ENCODE measurements around the gene BBS4. TPM values are rescaled to one million over a fixed set of nuclear protein-coding genes. Genes with fewer than 3 reads are reported as not detected.

Gene BBS4
- total and polyA plus RNA-seq, 2 of the 4 experiments (the other 2 are of a cell fraction) = 15.8 to 21.0 TPM

DNA sequence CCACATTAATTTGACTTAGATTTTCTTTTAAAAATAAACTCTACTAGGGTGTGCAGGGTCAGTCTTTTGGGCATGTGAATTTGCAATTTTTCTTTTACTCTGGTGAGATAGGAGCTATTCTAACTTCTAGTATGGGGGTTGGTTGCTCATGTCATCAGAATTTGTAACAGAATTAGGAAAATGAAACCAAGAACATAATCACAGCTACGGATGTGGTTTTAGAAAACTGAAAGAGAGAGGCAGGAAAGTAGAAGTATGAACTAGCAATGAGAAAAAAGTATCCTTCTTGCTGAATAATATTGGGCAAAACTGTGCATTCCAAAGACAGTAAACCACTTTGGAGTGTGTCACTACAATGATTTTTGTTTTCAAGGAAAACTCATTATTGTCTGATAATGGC lies 54.2 kb downstream of the BBS4 start:
- TF ChIP-seq MAFK (IDR thresholded peaks at IDR 0.05; ENCODE audit: low read depth, low read length) = no peak
- no peak for TF ChIP-seq CHD1 (IDR thresholded peaks at IDR 0.05; ENCODE audit: low read depth, low read length)
- TF ChIP-seq RFX5 (IDR thresholded peaks at IDR 0.05; ENCODE audit: low read depth, low read length) = no peak
- Histone ChIP-seq H3K18ac (ENCODE audit: low read depth, low read length) (no peak overlapping the region), H2BK15ac (ENCODE audit: low read depth, low read length) (no peak overlapping the region), H3K27me3 (ENCODE audit: control insufficient read depth, insufficient read depth, low read length) (no peaks in the 10 kb centered on the region), H4K20me1 (ENCODE audit: insufficient read depth, low read length) (no peaks in the 10 kb centered on the region; the same call in 1 of the 2 replicates), H3K36me3 (ENCODE audit: control insufficient read depth, insufficient read depth, low read length) (peaks cover 16% of the 10 kb centered on the region), H4K5ac (ENCODE audit: low read depth, low read length) (no peak overlapping the region), H3K14ac (replicated peaks; ENCODE audit: low read depth, low read length) (no peak overlapping the region), H3K23ac (ENCODE audit: low read depth, low read length) (no peak overlapping the region), H3K4me1 (ENCODE audit: control insufficient read depth, insufficient read depth, low read length) (peaks cover 4% of the 10 kb centered on the region), H2AK5ac (ENCODE audit: low read depth, low read length) (no peak overlapping the region), H4K91ac (ENCODE audit: insufficient read depth, low read depth, low read length) (no peak overlapping the region), H2BK120ac (ENCODE audit: low read depth, low read length) (no peak overlapping the region), H4K8ac (ENCODE audit: low read depth in 2 of 2, low read length in 2 of 2) (no peak overlapping the region), H3K9me1 (ENCODE audit: insufficient read depth, low read length) (peaks cover 5% of the 10 kb centered on the region), H3K9ac (ENCODE audit: low read depth, low read length) (no peak overlapping the region), H2BK5ac (ENCODE audit: low read depth, low read length, poor library complexity, severe bottlenecking) (no peak overlapping the region), H2BK20ac (ENCODE audit: low read depth, low read length) (no peak overlapping the region), H3K27ac (ENCODE audit: insufficient read depth, low read length) (no peak overlapping the region), H3K56ac (ENCODE audit: extremely low read depth, insufficient read depth, low read length) (no peak overlapping the region), H3K9me3 (ENCODE audit: control insufficient read depth, insufficient read depth, low read length) (no peaks in the 10 kb centered on the region), H3K4ac (ENCODE audit: low read depth, low read length) (no peak overlapping the region), H2AFZ (replicated peaks; ENCODE audit: low read length, poor library complexity) (no peak overlapping the region), H3K79me1 (ENCODE audit: low read depth in 1 of 2, low read length in 2 of 2) (no peaks in the 10 kb centered on the region; a peak in 2 of 4 replicates), H3K4me2 (ENCODE audit: low read depth, low read length) (no peak overlapping the region), H2AK9ac (replicated peaks; ENCODE audit: low read depth, low read length, poor library complexity) (no peak overlapping the region), H3K4me3 (ENCODE audit: insufficient read depth, low read depth, low read length) (no peak overlapping the region)
- ATAC-seq (ENCODE audit: low read depth) = no peak
- DNase-seq = no peak
- dilution Hi-C loops (cut with HindIII; ENCODE audit: low sequenced_read_pairs, unreplicated experiment) (no loop called here), intact Hi-C loops (cut with micrococcal nuclease) (no loop called here), in situ Hi-C loops (cut with MboI; ENCODE audit: low sequenced_read_pairs) (no loop called here)
- no TSS peak for BruUV-seq (replicated peaks)
- ChIA-PET CTCF (no interaction called here), POLR2A (ENCODE audit: unreplicated experiment) (no interaction called here)
- no CpG with 5 or more reads among the region's 1 CpG for WGBS, 2 experiments (ENCODE audit: extremely low coverage in 2 of 2, insufficient read length in 1 of 2)
